HepG2 (cell line): ENCODE results near the gene EOGT. TPM values are rescaled to one million over a fixed set of nuclear protein-coding genes. Genes with fewer than 3 reads are reported as not detected.

Experiments
- ARNT ChIP-seq: fragments of 450-650 bp; IDR thresholded peaks from 2 replicates; pipeline ENCODE4 v1.6.1; 2017
- CCDC6 ChIP-seq: sonication (generic); formaldehyde crosslinking; IDR thresholded peaks from 2 replicates; pipeline ENCODE4 v1.8.1; 2022; ENCODE audit warnings: mild to moderate bottlenecking, missing genetic modification reagents, moderate library complexity
- CHD2 ChIP-seq: IDR thresholded peaks from 2 replicates; pipeline ENCODE4 v1.6.1; 2011; ENCODE audit warnings: low read depth, low read length, improper control_type of control experiment
- CSRNP2 ChIP-seq: sonication (generic); formaldehyde crosslinking; conservative IDR thresholded peaks from 2 replicates; pipeline ENCODE4 v1.8.0; 2022; ENCODE audit warnings: low read depth, missing genetic modification reagents
- KDM6A ChIP-seq: IDR thresholded peaks from 2 replicates; pipeline ENCODE4 v1.6.1; 2016; ENCODE audit warnings: low read depth
- MED1 ChIP-seq: sonication (generic); formaldehyde crosslinking; IDR thresholded peaks from 2 replicates; pipeline ENCODE4 v1.4.0; 2020; ENCODE audit warnings: missing genetic modification reagents
- NR1H2 ChIP-seq: sonication (generic); formaldehyde crosslinking; IDR thresholded peaks from 2 replicates; pipeline ENCODE4 v1.8.1; 2022; ENCODE audit warnings: low read depth, missing genetic modification reagents, borderline replicate concordance
- RFX1 ChIP-seq: fragments of 450-650 bp; IDR thresholded peaks from 2 replicates; pipeline ENCODE4 v1.6.1; 2017
- SMC3 ChIP-seq: IDR thresholded peaks from 2 replicates; pipeline ENCODE4 v1.6.1; 2011; ENCODE audit warnings: low read length, improper control_type of control experiment
- SNRNP70 ChIP-seq: fragments of 200-400 bp; formaldehyde crosslinking; IDR thresholded peaks from 2 replicates; pipeline ENCODE4 v1.6.1; 2017; ENCODE audit warnings: mild to moderate bottlenecking, low read depth, low read length, moderate library complexity
- SRF ChIP-seq: IDR thresholded peaks from 2 replicates; pipeline ENCODE4 v1.6.1; 2011; ENCODE audit warnings: mild to moderate bottlenecking, low read depth, low read length, moderate library complexity
- WIZ ChIP-seq: sonication (generic); formaldehyde crosslinking; IDR thresholded peaks from 2 replicates; pipeline ENCODE4 v1.5.1; 2020; ENCODE audit warnings: mild to moderate bottlenecking, missing genetic modification reagents
- ZKSCAN1 ChIP-seq: fragments of 150-350 bp; IDR thresholded peaks from 2 replicates; pipeline ENCODE4 v1.6.1; 2014; ENCODE audit warnings: low read length
- ZNF354B ChIP-seq: sonication (generic); formaldehyde crosslinking; IDR thresholded peaks from 2 replicates; pipeline ENCODE4 v1.8.0; 2022; ENCODE audit warnings: mild to moderate bottlenecking, missing genetic modification reagents
- ZNF431 ChIP-seq: sonication (generic); formaldehyde crosslinking; IDR thresholded peaks from 2 replicates; pipeline ENCODE4 v1.9.0; 2022; ENCODE audit warnings: missing genetic modification reagents, low read depth, mild to moderate bottlenecking, borderline replicate concordance
- ZNF484 ChIP-seq: sonication (generic); formaldehyde crosslinking; IDR thresholded peaks from 2 replicates; pipeline ENCODE4 v1.5.1; 2020; ENCODE audit warnings: mild to moderate bottlenecking, low read depth, missing genetic modification reagents, borderline replicate concordance
- ZNF766 ChIP-seq: sonication (generic); formaldehyde crosslinking; IDR thresholded peaks from 2 replicates; pipeline ENCODE4 v1.5.0; 2020; ENCODE audit warnings: missing genetic modification reagents, borderline replicate concordance
- ZZZ3 ChIP-seq: sonication (generic); formaldehyde crosslinking; IDR thresholded peaks from 2 replicates; pipeline ENCODE4 v1.4.0; 2020; ENCODE audit warnings: missing genetic modification reagents, mild to moderate bottlenecking, borderline replicate concordance
- polyA plus RNA-seq, 8 experiments: library from polyadenylated mRNA; depleted of rRNA in 3 of 8; stranded (reverse) in 7 of 8; unstranded in 1 of 8; fragments of >200 nt; fragmentation: Illumina TruSeq in 4 of 8; extraction: Trizol in 4 of 8; gene quantifications; 2 replicates each; pipeline versions ENCODE4 v1.2.1 to v1.2.3, GENCODE V29; 2011 to 2016; ENCODE audit warnings: low read depth in 4 of 8, missing spikeins in 1 of 8, mixed read lengths in 1 of 8; ENCODE audit not compliant: insufficient read depth in 1 of 8
- total RNA-seq, 5 experiments: library from RNA; depleted of rRNA; stranded (reverse); fragments of >200 nt; fragmentation: Illumina TruSeq; extraction: Trizol; gene quantifications; 2 replicates each; pipeline ENCODE4 v1.2.3, GENCODE V29; 2016; ENCODE audit warnings: low read depth in 1 of 5
- TF ChIP-seq, protein P1 (sequence below): sonication (generic); formaldehyde crosslinking; IDR thresholded peaks from 2 replicates; pipeline ENCODE4 v1.8.1; 2022; ENCODE audit warnings: mild to moderate bottlenecking, missing genetic modification reagents
- TF ChIP-seq, protein P2 (sequence below): IDR thresholded peaks from 2 replicates; pipeline ENCODE4 v1.6.1; 2016; ENCODE audit warnings: mild to moderate bottlenecking
- TF ChIP-seq, protein P3 (sequence below): IDR thresholded peaks from 2 replicates; pipeline ENCODE4 v1.6.1; 2016; ENCODE audit warnings: low read depth, missing genetic modification reagents, missing compliant biosample characterization

Gene EOGT
- total and polyA plus RNA-seq, 2 of the 13 experiments (the other 11 are each of a cell fraction or from before 2014, with no cell fraction given) = 4.5 to 18.6 TPM

DNA sequence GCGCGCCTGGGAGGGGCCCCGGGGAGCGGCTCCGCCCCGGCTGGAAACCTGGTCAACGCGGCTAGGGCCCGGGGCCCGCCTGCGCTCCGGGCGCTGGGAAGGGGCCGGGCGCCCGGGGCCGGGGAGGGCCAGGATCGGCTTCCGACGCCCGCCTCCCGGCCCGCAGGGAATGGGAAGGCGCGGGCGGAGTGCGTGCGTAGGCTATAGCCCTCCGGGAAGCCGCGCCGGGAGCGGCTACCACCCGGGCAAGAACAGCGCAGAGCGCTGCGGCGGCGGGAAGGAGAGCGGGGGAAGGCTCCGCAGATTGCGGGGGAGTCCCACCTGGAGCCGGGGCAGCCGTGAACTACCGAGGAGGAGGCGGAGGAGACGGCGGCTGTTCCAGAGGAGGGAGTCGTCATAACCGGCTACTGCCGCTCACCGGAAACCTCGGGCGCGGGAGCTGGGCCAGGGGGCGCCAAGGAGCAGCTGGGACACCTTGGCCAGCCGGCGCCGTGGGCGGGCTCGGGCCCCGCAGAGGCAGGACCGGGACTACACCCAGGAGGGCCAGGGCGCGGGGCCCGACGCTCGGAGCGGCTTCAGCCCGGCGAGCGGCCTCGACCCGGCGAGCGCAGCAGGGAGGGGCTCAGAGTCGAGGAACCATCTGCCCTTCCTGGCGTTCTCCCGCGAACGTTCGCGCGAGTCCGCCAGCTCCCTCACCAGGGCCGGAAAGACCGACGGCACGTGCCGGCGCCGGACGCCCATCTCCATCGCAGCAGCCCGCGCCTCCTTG lies at the start of gene EOGT (continued):
- TF ChIP-seq ZNF484 (CRISPR knock-in tag) (no peak), SMC3 (no peak), CHD2 (peak; percentile 5; the same call in 1 of the 2 replicates), SNRNP70 (no peak), ZNF766 (CRISPR knock-in tag) (peak; percentile 69; the same call in 1 of the 2 replicates), CSRNP2 (CRISPR knock-in tag) (no peak), ZKSCAN1 (no peak), ZNF431 (CRISPR knock-in tag) (peak; percentile 76; the same call in 1 of the 2 replicates), RFX1 (no peak), ARNT (no peak), SRF (no peak), ZNF354B (no peak), MED1 (CRISPR knock-in tag) (peak; percentile 56; the same call in 1 of the 2 replicates), CCDC6 (CRISPR knock-in tag) (no peak; the same call in 1 of the 2 replicates), ZZZ3 (CRISPR knock-in tag) (no peak), WIZ (CRISPR knock-in tag) (no peak), NR1H2 (0 out of 2 replicates have a peak, but pooled peaks have one; percentile 25), KDM6A (CRISPR knock-in tag) (no peak)
- TF ChIP-seq, protein P1, sequence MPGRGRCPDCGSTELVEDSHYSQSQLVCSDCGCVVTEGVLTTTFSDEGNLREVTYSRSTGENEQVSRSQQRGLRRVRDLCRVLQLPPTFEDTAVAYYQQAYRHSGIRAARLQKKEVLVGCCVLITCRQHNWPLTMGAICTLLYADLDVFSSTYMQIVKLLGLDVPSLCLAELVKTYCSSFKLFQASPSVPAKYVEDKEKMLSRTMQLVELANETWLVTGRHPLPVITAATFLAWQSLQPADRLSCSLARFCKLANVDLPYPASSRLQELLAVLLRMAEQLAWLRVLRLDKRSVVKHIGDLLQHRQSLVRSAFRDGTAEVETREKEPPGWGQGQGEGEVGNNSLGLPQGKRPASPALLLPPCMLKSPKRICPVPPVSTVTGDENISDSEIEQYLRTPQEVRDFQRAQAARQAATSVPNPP (CRISPR knock-in tag) = no peak; the same call in 1 of the 2 replicates
- TF ChIP-seq, protein P2, sequence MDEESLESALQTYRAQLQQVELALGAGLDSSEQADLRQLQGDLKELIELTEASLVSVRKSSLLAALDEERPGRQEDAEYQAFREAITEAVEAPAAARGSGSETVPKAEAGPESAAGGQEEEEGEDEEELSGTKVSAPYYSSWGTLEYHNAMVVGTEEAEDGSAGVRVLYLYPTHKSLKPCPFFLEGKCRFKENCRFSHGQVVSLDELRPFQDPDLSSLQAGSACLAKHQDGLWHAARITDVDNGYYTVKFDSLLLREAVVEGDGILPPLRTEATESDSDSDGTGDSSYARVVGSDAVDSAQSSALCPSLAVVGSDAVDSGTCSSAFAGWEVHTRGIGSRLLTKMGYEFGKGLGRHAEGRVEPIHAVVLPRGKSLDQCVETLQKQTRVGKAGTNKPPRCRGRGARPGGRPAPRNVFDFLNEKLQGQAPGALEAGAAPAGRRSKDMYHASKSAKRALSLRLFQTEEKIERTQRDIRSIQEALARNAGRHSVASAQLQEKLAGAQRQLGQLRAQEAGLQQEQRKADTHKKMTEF = peak; percentile 97
- TF ChIP-seq, protein P3, sequence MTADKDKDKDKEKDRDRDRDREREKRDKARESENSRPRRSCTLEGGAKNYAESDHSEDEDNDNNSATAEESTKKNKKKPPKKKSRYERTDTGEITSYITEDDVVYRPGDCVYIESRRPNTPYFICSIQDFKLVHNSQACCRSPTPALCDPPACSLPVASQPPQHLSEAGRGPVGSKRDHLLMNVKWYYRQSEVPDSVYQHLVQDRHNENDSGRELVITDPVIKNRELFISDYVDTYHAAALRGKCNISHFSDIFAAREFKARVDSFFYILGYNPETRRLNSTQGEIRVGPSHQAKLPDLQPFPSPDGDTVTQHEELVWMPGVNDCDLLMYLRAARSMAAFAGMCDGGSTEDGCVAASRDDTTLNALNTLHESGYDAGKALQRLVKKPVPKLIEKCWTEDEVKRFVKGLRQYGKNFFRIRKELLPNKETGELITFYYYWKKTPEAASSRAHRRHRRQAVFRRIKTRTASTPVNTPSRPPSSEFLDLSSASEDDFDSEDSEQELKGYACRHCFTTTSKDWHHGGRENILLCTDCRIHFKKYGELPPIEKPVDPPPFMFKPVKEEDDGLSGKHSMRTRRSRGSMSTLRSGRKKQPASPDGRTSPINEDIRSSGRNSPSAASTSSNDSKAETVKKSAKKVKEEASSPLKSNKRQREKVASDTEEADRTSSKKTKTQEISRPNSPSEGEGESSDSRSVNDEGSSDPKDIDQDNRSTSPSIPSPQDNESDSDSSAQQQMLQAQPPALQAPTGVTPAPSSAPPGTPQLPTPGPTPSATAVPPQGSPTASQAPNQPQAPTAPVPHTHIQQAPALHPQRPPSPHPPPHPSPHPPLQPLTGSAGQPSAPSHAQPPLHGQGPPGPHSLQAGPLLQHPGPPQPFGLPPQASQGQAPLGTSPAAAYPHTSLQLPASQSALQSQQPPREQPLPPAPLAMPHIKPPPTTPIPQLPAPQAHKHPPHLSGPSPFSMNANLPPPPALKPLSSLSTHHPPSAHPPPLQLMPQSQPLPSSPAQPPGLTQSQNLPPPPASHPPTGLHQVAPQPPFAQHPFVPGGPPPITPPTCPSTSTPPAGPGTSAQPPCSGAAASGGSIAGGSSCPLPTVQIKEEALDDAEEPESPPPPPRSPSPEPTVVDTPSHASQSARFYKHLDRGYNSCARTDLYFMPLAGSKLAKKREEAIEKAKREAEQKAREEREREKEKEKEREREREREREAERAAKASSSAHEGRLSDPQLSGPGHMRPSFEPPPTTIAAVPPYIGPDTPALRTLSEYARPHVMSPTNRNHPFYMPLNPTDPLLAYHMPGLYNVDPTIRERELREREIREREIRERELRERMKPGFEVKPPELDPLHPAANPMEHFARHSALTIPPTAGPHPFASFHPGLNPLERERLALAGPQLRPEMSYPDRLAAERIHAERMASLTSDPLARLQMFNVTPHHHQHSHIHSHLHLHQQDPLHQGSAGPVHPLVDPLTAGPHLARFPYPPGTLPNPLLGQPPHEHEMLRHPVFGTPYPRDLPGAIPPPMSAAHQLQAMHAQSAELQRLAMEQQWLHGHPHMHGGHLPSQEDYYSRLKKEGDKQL (CRISPR knock-in tag) = peak; percentile 25; the same call in 1 of the 2 replicates
